Measurements from ENCODE around the gene FDCSP.
"Not testable (repeated sequence)": the region's sequence is repeated elsewhere in the genome, so short reads cannot be mapped to it uniquely, and the experiment has no call there.

Gene FDCSP

DNA sequence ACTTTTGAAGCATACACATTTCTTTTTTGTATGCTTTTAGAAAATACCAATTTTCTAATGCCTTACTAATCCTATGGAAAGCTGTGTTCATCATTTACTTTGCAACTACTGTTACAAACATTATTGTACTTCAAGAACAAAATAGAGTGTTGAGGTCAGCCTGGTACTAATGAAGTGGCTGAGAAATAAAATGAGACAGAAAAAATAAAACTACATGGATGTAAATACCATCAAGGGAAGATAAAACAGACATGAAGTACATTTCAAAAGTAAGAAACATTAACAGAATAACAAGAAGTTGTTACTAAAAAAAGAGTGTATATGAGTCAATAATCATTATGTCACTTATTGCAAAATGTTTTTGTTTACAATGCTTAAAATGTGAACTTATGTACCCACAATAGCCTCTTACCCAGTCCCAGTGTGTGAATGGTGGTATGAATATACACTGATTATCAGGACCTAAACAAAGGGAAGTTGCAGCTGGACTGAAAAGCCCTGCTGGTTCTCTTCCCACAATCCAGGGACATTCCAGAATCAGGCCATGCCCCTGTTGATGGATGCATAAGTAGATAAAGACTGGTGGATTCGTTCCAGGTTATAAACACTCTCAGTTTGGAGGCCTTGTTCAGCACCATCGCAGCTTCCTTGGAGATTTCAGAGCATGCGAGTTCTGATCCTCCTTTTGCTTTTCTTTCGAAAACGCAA, 14.1 kb downstream of the FDCSP start:
- DNase-seq, result no peak

- DNase-seq, result not testable (repeated sequence)
Measured at GRCh38 chr4:70242297-70242696, 16.4 kb downstream of the FDCSP start, which contains the start of gene CSN3. TSS of gene CSN3 (plus strand) at chr4:70242597. CDS start at chr4:70244820, 2,223 bp downstream.

DNA sequence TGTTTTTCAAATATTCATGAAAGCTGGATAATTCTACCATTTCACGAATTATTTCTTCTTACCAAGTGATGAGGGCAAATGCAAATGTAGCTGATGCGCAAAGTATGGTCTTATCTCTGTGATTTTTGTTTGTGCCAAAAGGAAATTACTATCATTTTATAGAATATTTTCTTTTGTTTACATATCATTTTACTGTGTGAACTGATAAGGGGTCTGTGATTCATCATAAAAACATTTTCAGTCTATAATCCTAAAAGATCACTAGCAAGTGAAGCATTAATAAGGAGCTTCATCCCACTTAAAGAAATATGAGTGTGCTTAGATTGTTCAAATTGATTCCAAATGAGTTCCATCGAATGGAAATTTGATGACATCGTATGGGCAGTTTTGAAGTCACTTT, 17.2 kb downstream of the FDCSP start:
- DNase-seq, result no peak

DNA sequence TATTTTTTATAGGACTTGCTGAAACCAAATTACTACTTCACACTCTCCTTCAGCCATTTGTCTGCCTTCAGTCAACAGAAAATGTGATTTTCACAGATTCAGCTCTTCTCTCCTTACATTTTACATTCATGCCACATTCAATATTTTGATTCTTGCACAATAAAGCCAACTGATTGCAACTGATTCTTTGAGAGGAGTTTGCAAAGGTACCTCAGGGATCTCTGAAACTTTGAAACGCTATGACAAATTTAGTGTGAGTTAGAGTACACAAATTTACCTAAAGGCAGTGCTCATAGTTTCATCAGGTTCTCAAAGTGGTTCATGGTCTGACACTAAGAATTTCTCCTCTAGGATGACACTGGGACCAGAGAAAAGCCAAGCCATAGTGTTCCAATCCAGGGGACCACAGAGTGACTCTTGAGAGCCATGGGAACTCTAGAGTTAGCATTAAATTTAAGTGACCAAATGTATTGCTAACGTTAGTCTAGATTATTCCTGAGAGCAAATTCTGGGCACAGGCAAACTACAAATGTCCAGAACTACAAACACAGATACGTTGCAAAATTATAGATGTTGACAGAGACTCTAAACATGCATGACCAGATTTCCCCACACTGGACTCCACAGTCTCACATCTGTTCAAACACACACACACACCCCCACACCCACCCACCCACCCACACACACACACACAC, 25.5 kb downstream of the FDCSP start:
- DNase-seq, result no peak

DNA sequence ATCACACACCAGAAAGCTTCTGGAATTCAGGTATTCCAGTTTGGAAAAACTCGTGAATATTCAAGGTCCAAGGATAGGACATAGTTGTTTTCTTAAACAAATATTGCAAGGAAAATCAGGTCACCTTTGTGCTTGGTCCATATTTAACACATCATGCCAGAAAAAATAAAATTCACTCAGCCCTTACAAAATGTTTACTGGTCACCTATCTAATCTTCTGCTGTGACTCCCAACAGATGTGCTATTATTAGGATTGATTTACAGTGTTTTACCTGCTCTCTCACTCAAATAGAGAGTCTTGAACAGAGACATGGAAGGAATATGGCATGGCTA, 26.0 kb downstream of the FDCSP start:
- DNase-seq, result no peak

GRCh38 chr4:70269674-70270073, 43.8 kb downstream of the FDCSP start:
- DNase-seq, result no peak

GRCh38 chr4:70277121-70277520, 51.2 kb downstream of the FDCSP start:
- no peak for DNase-seq

GRCh38 chr4:70280567-70280966, 54.6 kb downstream of the FDCSP start:
- no peak for DNase-seq
